GM19463 (cell line): ENCODE measurements around the gene SHE.
"Not testable (repeated sequence)": the region's sequence is repeated elsewhere in the genome, so short reads cannot be mapped to it uniquely, and the experiment has no call there.

Experiments
- ATAC-seq: cut with Tn5 transposase; IDR thresholded peaks from one replicate; pipeline ENCODE4 v1.9.1; 2021; ENCODE audit warnings: mild to moderate bottlenecking, moderate library complexity; ENCODE audit not compliant: unreplicated experiment

SHE gene

DNA sequence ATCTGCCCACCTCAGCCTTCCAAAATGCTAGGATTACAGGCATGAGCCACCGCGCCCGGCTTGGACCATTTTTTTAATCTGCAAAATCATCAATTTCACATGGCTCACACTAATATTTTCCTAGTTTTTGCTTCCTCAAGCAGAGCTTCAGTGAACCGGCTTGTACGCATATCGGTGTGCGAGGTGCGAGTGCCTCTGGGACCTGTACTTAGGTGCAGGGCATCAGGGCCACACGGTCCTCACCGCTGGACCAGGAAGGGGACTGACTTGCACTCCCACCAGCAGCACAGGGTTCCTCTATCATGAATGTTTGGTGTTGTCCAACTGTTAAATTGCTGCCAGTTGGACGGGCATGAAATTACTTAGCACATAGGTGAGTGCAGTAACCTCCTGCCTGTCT is 15.4 kb upstream of the SHE start:
- ATAC-seq, result no peak

DNA sequence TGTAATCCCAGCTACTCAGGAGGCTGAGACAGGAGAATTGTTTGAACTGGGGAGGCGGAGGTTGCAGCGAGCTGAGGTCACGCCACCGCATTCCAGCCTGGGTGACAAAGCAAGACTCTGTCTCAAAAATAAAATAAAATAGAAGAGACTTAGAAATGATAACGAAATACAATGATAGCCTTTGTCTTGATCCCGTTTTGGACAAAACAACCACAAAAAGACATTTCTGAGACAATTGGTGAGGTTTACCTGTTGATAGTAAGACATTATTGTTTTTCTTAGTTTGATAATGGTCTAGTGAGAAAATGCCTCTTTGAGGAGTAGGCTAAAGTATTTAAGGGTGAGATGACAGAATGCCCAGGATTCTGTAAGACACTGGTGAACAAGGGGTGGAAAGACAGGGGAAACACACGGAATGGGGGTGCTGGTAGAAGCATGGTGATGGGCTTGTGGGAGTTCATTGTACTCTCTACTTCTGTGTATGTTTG is 11.9 kb upstream of the SHE start:
- ATAC-seq, result no peak

DNA sequence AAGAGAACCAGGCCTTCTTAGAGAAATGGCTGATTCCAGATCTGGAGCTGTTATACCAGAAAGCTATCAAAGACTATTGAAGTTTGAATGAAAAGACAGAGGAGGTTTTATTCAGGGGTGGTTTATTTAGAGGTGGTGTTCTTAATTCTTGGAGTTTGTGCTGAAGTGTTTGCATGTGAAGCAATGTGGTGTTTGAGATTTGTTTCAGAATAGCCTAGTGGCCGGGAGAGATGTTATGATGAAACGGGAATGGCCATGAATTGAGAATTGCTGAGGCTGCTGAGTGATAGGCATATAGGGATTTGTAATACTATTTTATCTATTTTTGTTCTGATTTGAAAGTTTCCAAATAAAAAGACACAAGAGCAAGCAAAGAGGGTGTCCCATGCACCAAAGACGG is 10.5 kb upstream of the SHE start:
- no peak for ATAC-seq

DNA sequence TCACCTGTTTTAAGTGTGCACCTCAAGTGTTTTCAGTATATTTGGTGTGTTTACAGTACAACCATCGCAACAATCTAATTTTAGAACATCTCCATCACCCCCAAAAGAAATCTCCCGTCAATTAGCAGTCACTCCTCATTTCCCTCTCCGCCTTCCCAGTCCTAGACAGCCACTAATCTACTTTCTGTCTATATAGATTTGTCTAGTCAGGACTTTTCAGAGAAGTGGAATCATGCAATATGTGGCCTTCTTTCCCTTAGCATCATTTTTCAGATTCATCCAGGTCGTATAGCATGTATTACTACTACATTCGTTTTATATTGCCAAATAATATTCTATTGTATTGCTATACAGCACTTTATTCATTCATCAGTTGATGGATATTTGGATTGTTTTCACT is 1.7 kb upstream of the SHE start:
- ATAC-seq, result no peak

DNA sequence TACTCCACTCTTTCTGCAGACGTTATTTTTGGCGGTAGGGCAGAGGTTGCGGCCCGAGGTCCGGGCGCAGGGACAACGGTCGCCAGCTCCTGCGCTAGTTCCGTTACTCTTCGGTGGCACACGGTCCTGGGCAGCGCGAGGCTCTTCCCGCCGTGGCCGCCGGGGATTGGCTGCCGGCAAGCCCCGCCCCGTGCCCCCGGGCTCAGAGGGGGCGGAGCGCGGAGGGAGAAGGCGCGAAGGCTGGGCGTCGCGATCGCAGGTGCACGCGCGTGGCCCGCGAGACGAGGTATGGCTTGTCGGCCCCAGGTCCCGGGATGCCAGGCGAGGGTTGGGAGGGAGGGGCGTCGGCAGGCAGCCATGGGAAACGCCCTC is 518 bp upstream of the SHE start:
- ATAC-seq, result no peak

DNA sequence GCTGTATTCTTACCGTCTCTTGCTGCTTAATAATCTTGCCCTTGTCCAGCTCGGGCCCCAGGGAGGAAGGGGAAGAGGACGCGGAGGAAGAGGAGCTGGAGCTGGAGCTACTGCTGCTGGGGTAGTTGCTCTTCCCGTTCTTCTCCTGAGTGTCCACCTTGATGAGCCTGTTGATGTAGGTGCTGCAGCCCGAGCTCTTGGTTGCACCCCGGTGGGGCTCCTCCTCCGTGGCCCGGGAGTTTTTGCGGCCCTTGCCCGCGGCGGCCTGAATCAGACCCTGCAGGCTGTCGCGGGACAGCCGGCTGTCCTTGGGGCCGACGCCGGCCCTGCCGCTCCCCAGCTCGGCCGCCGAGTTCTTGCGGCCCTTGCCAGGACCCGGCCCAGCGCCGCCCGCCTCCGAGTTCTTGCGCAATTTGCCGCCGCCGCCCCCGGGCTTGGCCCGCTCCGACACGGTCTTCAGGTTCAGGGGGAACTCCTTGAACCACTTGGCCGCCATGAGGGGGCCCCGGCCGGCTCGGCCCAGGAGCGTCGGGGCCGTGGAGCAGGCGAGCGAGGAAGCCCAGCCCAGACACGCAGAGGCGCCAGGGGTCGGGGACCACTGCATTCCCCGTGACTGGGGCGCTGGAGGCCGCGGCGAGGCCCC is 668 bp downstream of the SHE start:
- no peak for ATAC-seq

DNA sequence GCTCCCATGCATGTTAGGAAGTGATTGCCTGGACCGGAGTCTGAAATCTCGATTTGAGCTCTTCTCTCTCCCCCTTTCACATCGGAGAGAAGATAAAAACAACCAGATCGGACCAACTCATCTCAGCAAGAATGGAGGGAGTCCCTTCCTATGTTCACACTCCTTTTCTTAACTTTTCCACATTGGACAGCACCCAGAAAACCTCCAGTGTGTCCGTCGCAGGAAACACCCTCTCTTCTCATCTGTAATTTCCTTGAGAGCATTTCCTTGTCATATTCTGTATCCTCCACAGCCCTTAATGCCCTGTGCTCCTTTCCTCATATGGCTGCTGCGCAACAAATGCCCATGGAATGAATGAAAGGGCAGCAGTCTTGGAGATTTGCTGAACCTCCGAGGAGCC is 1.7 kb downstream of the SHE start:
- no peak for ATAC-seq

DNA sequence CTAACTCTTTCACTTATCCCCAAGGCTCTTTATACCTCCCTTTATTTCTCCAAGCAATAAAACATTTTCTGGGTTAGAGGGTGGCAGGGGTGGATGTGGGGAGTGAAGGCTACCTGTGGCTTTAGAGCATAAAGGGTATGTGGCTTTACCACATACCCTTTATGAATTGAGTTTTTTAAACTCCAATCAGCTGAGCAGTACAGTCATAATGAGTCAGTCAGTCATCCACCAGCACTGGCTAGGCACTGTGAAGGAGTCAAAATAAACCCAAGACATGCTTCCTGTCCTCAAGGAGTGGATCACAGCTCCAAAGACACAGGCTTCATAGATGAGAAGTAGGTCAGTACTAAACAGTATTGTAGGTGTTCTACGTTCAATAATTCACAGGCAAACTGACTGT is 2.8 kb downstream of the SHE start:
- ATAC-seq, result no peak

DNA sequence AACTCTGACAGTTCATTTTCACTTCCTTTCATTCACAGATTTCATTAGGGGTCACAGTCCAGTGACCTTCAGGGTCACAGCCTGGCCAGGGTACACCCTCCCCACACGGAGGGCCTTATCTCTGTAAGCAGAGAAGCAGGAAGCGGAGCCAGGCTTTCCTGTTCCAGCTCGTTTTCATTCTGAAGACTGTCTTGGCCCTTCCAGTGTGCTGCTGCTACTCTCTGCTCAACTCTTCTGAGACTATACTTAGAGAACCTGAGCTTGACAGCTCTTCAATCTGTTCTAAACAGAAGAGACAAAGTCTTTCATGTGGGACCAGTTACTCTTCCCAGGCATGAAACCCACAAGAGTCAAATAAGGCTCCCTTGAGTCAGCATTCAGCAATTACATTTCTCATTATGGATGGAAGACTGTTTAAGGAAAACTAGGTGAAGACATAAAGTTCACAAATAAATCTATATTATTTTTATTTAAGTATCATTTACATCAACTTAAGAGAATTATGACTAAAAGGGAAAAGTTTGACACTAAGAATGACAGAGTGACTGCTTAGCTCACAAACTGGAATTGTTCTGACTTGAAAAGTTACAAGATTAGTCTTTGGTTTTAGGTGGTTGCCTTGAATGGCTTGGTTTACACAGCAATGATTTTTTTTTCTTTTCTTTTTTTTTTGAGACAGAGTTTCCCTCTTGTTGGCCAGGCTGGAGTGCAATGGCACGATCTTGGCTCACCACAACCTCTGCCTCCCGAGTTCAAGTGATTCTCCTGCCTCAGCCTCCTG is 5.0 kb downstream of the SHE start:
- ATAC-seq, result no peak

DNA sequence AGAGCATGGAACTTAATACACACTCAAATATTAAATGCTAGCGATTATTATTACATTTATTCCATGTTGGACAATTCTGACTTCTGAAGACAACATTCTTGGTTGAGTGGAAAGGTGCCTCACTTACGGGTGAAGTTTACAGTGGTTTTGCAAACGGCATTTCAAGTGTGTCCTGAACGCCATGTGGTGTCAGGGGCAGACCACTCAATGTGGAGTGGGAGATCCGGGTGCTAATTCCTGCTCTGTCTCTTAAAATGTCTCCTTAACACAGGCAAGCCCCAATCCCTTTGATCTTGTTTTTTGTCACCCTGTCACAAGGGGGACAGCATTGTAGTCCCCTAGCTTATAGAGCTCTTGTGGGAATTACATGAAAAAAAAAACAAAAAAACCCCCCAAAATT is 5.8 kb downstream of the SHE start:
- ATAC-seq, result no peak

DNA sequence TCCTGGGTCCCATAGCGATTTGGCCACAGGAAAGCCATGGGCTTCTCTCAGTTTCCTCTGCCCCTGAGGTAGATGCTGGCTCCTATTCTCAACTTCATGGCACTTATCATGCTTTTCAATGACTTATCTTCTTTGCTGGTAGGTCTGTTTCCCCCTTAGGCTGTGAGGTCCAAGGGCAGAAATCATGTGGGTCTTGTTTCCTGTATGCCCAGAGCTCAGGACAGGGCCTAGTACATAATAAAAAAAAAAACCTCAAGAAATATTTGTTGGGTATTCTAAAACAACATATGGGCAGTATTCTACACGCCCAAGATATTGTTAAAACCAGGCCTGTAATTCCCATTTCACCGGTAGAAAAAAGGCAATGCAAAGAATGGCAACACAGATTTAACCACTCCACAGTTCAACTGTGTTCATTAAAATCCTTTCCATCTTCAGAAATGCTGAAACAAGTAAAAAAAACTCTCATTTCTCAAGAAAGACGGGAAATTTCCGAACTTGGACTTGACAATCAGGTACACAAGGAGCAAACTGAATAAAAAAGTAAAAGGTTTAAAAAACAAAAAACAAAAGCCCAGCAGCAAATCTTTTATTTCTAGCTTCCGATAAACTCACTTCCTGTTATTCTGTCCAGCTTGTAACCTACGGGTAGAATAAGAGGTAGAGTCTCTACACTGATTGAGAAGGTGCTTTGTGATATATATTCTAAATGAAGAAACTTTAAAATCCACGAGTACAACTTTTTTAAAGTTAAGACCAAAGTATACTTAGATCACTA is 6.5 kb downstream of the SHE start:
- ATAC-seq, result no peak

DNA sequence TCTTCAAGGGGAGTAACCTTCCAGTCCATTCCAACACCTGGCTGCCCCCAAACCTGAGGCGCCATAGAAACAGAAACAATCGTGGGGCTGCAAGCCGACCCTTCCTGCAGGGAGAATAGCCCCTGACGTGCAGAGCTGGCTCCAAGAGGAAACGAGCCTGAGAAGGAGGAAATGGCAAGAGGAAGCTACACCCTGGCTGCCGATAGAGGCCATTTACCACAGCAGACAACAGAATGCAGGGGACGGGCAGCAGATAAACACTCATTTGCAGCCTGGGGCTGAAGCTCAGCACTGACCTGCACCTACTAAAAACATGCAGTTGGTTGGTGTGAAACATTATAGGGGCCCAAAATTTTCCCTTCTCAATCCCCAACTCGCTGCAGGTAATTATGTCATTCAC is 8.9 kb downstream of the SHE start:
- no peak for ATAC-seq

DNA sequence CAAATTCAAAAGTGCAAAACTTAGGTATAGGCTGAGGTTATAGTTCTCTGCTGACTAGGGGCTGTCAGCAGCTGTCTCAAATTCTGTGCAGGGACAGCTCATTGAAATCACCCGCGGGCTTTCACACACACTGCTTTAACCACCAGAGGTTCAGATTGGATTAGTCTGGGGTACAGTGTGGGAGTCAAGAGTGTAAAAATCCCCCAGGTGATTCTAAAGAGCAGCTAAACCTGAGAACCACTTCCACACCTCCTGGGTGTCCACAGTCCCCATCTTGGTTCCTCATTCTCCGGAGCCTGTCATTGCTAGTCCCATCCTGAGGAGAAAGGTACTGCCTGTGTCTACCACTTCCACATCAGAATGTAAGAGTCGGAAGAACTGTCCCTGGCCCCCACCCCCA is 10.1 kb downstream of the SHE start:
- no peak for ATAC-seq

DNA sequence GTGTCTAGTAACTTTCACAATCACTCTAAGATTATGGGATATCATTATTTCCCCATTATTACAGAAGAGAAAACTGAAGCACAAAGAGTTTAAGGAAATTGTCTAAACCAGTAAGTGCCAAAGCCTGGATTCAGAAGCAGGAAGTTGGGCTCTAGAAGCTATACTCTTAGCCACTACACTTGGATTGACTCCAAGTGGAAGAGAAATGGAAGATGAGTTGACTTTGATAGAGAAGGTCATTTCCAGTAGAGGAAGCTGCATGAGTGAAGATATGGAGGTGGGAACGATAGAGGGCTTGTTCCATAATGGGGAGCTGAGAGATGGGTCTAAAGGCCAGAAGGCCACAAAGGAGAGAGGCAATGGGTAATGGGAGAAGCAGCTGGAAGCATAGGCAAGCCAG is 11.9 kb downstream of the SHE start:
- no peak for ATAC-seq

DNA sequence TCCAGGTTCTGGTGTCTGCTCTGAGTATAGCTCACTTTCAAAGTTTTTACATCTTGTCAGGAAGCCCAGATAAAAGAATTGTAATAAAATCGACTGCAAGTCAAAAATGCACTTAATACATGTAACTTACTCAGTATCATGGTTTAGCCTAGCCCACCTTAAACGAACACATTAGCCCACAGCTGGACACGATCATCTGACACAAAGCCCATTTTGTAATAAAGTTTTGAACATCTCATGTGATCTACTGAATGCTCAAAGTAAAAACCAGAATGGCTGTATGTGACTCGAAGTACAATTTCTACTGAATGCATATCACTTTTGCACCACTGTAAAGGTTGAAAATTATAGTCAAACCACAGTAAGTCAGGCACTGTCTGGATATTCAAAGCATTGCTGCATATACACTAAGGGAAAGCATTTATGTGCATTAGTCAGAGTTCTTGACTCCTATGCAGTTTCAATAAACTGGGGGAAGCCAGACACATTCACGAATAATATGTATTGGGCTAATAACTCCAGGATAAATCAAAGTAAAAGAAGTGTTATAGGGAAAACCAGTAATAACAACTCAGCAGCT is 12.4 kb downstream of the SHE start:
- ATAC-seq, result no peak

DNA sequence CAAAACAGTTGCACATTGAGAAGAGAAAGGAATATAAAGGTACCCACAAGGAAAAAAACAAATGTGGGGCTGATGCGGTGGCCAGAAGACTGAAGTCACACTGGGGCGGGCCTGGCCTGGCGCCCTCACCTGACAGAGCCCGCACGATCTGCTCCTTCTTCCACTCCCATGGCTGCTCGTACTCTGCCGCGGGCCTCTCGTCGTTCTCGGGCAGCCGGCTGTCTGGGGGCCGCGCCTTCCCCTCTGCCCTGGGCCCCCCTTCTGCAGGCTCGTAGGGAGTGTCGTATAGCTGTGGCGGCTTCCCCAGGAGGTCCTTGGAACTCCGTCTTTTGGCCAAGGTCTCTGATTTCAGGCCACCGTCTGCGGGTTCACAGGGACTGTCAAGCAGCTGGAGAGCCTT is 13.3 kb downstream of the SHE start:
- ATAC-seq, result no peak

DNA sequence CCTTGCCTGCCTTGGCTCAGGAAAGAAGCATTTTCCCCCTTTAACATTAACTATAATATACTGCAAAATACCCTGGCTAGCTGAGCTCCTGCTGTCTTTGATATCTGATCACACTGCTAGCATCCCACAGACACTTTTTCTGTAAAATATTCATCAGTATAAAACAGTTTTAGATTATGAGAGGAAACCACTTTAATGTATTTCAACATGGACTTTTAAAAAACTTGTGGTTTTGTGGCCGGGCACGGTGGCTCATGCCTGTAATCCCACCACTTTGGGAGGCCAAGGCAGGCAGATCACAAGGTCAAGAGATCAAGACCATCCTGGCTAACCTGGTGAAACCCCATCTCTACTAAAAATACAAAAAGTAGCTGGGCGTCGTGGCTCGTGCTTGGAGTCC is 15.5 kb downstream of the SHE start:
- not testable (repeated sequence) for ATAC-seq

DNA sequence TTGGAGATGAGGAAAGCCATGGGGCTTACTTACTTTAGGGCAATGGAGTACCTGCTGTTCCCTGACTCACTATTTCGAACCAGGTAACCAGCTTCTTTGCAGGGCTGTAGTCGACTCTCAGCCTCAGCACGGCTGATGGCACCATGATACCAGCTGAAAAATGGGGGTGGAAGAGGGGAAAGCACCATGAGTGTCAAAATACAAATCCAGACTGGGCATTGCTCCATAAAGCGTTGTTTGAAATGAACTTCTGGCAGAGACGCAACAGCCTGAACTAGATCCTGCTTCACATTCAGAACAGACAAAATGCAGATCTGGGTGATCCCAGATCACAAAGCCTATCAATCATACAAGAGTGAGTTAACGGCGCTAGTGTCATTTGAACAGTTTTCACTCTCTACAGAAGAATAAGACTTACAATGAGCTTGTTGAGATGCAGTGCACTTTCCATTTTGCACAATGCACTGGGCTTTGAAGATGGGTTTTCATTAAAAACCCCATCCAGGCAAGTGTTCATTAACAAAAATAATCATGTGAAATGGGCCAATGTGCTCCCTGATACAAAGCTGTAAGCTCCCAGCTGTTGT is 16.2 kb downstream of the SHE start:
- no peak for ATAC-seq

DNA sequence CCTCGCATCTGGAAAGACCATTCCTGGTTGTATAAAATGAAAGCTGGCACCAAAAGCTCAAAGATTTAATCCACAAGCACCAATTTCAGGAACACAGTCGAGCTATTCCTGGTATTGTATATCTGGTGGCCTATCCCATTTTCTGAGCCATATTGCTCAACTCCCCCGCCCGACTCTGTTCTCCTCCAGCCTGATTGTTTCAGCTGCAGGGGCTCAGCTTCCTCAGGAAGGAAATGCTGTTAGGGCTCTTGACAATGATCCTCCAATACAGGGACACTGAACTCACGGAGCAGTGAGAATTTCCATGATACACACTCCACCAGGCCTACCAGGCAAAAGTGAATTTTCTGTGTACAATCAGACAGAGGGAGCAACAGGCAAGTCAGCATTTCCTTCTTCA is 17.1 kb downstream of the SHE start:
- no peak for ATAC-seq

DNA sequence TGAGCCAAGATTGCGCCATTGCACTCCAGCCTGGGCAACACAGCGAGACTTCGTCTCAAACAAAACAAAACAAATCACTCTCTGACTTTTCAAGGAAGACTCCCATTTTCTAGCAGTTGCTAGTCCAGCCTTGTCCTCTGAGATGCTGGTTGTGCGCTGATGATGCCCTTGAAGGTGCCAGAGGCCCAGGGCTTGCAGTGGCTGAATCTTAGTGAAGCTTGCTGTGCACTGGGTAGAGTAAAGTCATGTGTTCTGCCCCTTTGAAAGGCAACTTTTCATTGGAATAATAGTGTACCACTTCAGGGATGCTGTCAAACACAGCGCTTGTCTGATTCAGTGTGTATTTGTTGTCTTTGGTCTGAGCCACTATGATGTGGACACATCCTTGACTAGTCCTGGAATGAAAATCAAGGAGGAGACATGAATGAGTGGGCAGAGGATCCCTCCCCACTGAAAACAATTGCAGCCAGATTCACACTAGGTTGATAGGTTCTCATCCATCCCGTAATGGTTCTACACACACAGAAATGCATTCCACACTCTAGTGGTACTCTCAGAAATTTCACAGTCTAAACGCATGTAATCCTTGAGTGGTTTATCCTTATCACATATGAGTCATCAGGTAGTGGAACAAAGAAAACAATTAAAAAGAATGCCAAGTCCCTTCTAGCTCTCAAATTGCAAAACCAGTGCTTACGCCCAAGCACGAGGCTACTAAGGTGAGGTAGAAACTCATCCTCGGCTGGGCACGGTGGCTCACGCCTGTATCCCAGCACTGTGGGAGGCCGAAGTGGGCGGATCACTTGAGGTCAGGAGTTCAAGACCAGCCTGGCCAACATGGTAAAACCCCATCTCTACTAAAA is 18.0 kb downstream of the SHE start:
- no peak for ATAC-seq
